HFFc6 (cell line): ENCODE results near the gene FLNC. TPM values are rescaled to one million over a fixed set of nuclear protein-coding genes. Genes with fewer than 3 reads are reported as not detected.
A peak's percentile ranks its signal among the peaks of the same experiment; 100 is the strongest.

Experiments used
- DNase-seq: peaks from one replicate; pipeline ENCODE4 v3.0.0-alpha.2; 2018
- H3K27ac Mint-ChIP-seq: 2 replicates; pipeline ENCODE4 v1.8.0; 2020; ENCODE audit warnings: mild to moderate bottlenecking, mixed read lengths
- H3K27me3 Mint-ChIP-seq: 2 replicates; pipeline ENCODE4 v1.8.0; 2021; ENCODE audit warnings: mild to moderate bottlenecking, moderate library complexity, mixed read lengths; ENCODE audit not compliant: insufficient read depth
- H3K36me3 Mint-ChIP-seq: 2 replicates; pipeline ENCODE4 v1.8.0; 2021; ENCODE audit warnings: low read depth, mixed read lengths
- H3K4me1 Mint-ChIP-seq: 2 replicates; pipeline ENCODE4 v1.8.0; 2020; ENCODE audit warnings: low read depth, mixed read lengths
- H3K4me3 Mint-ChIP-seq: 2 replicates; pipeline ENCODE4 v1.8.0; 2020; ENCODE audit warnings: mild to moderate bottlenecking, moderate library complexity, mixed read lengths
- H3K9me3 Mint-ChIP-seq: 2 replicates; pipeline ENCODE4 v1.8.0; 2020; ENCODE audit warnings: mild to moderate bottlenecking, mixed read lengths
- total RNA-seq, 6 experiments: library from RNA; stranded (reverse); fragmentation: NEBNext Ultra II Directional; extraction: Animal tissue kit (Norgen Biotek cat#: 25700); gene quantifications; 2 replicates in 1 of 6; 3 replicates in 5 of 6; pipeline ENCODE4 v1.2.3, GENCODE V29; 2021
- TF ChIP-seq, protein P1 (sequence below): fragments of 200-600 bp; sonication (generic); IDR thresholded peaks from 2 replicates; pipeline ENCODE4 v1.5.0; 2021; ENCODE audit warnings: antibody characterized with exemption, mild to moderate bottlenecking

FLNC gene
- total RNA-seq, 6 experiments from 2014 or later = 492 to 540 (median 512) TPM

DNA sequence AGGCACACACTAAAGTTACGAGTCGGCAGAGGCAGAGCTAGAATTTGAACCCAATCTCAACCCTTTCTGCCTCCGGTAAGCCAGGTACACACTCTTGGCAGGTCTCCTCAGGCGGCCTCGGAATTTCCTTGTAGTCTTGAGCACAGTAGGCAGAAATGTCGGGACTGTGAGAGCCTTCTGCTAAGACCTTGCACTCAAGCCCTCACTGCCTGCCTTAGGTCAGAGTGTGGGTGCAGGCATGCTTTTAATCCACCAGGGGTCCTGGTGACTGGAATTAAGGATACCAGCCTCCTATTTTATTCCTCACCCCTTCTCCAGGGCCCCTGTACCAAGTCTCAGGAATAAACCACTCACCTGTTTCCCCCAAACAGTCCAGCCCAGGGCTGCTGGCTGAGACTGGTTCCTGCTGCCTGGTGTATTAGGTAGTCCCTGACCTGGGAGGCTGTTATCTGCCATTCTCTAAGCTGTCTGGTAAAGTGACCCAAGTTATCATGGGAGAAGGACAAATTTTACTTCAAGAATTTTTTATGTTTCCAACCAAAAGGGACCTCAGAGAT lies 33.3 kb downstream of the FLNC start:
- Mint-ChIP-seq H3K4me3 (peak overlapping the region; percentile 97), H3K27me3 (peaks cover 54% of the 10 kb centered on the region), H3K36me3 (peaks cover 31% of the 10 kb centered on the region), H3K27ac (peak overlapping the region; percentile 92), H3K4me1 (peaks cover 52% of the 10 kb centered on the region), H3K9me3 (peaks cover 6% of the 10 kb centered on the region; the same call in 1 of the 2 replicates)
- peak; percentile 67 for DNase-seq
- TF ChIP-seq, protein P1, sequence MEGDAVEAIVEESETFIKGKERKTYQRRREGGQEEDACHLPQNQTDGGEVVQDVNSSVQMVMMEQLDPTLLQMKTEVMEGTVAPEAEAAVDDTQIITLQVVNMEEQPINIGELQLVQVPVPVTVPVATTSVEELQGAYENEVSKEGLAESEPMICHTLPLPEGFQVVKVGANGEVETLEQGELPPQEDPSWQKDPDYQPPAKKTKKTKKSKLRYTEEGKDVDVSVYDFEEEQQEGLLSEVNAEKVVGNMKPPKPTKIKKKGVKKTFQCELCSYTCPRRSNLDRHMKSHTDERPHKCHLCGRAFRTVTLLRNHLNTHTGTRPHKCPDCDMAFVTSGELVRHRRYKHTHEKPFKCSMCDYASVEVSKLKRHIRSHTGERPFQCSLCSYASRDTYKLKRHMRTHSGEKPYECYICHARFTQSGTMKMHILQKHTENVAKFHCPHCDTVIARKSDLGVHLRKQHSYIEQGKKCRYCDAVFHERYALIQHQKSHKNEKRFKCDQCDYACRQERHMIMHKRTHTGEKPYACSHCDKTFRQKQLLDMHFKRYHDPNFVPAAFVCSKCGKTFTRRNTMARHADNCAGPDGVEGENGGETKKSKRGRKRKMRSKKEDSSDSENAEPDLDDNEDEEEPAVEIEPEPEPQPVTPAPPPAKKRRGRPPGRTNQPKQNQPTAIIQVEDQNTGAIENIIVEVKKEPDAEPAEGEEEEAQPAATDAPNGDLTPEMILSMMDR = peak; percentile 79

DNA sequence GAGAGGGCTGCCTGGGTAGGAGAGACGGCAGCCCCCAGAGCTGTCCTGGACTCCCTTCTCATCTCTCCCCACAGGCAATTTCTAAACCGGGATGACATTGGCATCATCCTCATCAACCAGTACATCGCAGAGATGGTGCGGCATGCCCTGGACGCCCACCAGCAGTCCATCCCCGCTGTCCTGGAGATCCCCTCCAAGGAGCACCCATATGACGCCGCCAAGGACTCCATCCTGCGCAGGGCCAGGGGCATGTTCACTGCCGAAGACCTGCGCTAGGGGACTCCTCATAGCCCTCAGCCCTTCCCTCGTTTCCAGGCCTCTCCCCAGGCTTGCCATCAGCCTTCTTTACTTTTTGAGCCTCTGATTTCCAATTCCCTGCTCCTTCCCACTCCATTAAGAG lies 35.1 kb downstream of the FLNC start:
- peak overlapping the region; percentile 28; the same call in 1 of the 2 replicates for H3K4me3 Mint-ChIP-seq
- H3K27ac Mint-ChIP-seq = peak overlapping the region; percentile 16; the same call in 1 of the 2 replicates
- H3K36me3 Mint-ChIP-seq = peaks cover 22% of the 10 kb centered on the region

DNA sequence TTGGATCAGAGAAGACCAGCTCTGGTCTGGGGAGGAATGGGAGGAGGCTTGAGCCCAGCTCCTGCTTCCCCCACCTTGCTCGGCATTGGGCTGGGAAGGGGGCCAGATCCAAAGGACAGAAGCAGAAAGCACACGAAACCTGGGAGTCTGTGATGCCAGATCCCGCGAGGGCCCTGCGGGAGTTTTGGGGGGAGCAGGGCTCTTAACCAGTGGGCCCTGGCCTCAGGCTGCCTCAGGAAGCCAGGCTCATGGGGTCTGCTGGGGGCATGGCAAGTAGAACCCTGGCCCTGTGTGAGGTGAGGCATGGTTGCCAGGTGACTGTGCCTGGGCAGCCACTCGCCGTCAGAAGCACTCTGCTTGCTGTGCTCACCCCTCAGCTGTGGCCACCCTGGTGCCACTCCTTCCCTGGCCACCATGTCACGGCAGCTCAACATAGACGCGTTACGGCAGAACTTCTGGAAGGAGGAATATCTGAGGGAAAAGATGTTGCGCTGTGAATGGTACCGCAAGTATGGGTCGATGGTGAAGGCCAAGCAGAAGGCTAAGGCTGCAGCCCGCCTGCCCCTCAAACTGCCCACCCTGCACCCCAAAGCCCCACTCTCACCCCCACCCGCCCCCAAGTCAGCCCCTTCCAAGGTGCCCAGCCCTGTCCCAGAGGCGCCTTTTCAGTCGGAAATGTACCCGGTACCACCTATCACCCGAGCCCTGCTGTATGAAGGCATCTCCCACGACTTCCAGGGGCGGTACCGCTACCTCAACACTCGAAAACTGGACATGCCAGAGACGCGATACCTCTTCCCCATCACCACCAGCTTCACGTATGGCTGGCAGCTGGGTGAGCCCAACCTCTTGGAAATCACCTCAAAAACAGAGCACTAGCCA lies 36.0 kb downstream of the FLNC start:
- TF ChIP-seq, protein P1 = no peak
- peaks cover 22% of the 10 kb centered on the region for H3K36me3 Mint-ChIP-seq
- peaks cover 54% of the 10 kb centered on the region for H3K27me3 Mint-ChIP-seq
- peaks cover 6% of the 10 kb centered on the region; the same call in 1 of the 2 replicates for H3K9me3 Mint-ChIP-seq
- 0 out of 2 replicates have a peak overlapping the region, but pooled peaks have one; percentile 28 for H3K4me3 Mint-ChIP-seq
- H3K27ac Mint-ChIP-seq = peak overlapping the region; percentile 16
- H3K4me1 Mint-ChIP-seq = peaks cover 38% of the 10 kb centered on the region
- DNase-seq = no peak

More for the DNA sequence above, 35.1 kb downstream of the FLNC start:
- TF ChIP-seq, protein P1 = no peak
- Mint-ChIP-seq H3K9me3 (peaks cover 6% of the 10 kb centered on the region; the same call in 1 of the 2 replicates), H3K4me1 (peaks cover 45% of the 10 kb centered on the region), H3K27me3 (peaks cover 48% of the 10 kb centered on the region)
- DNase-seq = no peak

DNA sequence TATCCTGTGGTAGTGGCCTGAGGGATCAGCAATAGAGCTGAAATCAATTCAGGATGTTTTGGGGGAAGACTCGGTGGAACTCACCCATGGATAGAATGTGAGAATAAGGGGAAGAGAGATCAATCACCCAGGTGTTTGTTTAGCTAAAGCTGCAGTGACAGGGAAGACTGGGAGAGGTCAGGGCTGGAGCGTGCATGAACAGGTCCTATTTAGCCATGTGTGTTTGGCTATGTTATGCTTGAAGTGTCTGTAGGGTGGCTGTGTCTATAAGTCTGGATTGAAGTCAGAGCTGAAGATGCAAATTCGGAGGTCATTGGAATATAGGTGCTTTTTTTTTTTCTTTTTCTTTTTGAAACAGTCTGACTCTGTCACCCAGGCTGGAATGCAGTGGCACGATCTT lies 37.0 kb downstream of the FLNC start:
- Mint-ChIP-seq H3K4me3 (no peak overlapping the region), H3K4me1 (peaks cover 33% of the 10 kb centered on the region), H3K27ac (no peak overlapping the region), H3K27me3 (peaks cover 57% of the 10 kb centered on the region), H3K36me3 (peaks cover 19% of the 10 kb centered on the region), H3K9me3 (peaks cover 6% of the 10 kb centered on the region; the same call in 1 of the 2 replicates)
- TF ChIP-seq, protein P1 = no peak
- no peak for DNase-seq

DNA sequence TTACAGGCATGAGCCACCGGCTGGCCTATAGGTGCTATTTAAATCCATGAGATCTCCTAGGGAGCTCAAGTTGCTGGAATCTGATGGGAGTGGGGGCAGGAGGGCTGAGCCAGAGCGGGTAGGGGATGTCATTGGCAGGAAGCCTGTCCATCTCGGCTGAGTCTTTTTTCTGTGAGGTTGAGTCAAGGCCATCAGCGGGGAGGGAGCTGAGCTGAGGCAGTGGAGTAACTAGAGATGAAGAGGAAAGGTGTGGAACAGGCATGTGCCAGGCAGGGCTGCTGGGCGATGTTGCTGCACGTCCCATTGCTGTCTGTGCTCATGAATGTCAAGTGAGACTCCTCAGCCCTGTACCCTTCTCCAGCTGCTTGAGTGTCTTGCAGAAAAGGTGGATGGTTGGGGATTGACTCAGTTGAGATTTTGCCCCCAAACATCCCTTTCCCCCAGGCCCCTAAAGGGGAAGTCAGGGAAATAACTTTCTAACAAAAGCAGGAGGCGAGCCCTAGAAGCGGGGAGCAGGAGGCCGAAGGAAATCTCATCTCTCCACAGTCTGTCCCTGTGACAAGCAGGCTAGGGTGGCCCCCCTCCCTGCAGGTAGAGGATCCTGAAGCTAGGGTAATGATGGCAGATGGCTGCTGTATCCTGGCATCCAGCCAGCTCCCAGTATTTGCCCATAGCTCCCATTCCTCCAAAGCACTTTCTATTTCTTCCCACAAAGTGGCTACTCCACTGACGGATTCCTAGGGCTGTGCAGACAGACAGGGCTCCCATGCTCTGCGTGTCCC lies 37.8 kb downstream of the FLNC start:
- no peak for DNase-seq
- Mint-ChIP-seq H3K9me3 (no peaks in the 10 kb centered on the region; the same call in 1 of the 2 replicates), H3K27ac (no peak overlapping the region; the same call in 1 of the 2 replicates), H3K4me3 (no peak overlapping the region), H3K27me3 (peaks cover 52% of the 10 kb centered on the region), H3K4me1 (peaks cover 30% of the 10 kb centered on the region), H3K36me3 (peaks cover 12% of the 10 kb centered on the region)
- TF ChIP-seq, protein P1 = no peak
